Suprapubic skin (tissue), 4 donors: ENCODE data around the gene LCE5A.

Experiments
- EP300 ChIP-seq: sonication (generic); formaldehyde crosslinking; IDR thresholded peaks from one replicate; pipeline ENCODE4 v1.6.1; 2017; ENCODE audit warnings: antibody characterized with exemption
- POLR2AphosphoS5 ChIP-seq, 3 donors: sonication (generic); formaldehyde crosslinking; IDR thresholded peaks; one replicate each; pipeline ENCODE4 v1.6.1; 2017; ENCODE audit warnings: antibody characterized with exemption in 3 of 3
- TF ChIP-seq, protein P1 (sequence below), 2 donors: fragments of 200-600 bp in 1 of 2; fragments of 450-650 bp in 1 of 2; sonication (generic) in 1 of 2; IDR thresholded peaks; one replicate each; pipeline ENCODE4 v1.5.1; 2016 to 2019; ENCODE audit warnings: antibody characterized with exemption in 2 of 2, mild to moderate bottlenecking in 1 of 2, moderate library complexity in 1 of 2

DNA sequence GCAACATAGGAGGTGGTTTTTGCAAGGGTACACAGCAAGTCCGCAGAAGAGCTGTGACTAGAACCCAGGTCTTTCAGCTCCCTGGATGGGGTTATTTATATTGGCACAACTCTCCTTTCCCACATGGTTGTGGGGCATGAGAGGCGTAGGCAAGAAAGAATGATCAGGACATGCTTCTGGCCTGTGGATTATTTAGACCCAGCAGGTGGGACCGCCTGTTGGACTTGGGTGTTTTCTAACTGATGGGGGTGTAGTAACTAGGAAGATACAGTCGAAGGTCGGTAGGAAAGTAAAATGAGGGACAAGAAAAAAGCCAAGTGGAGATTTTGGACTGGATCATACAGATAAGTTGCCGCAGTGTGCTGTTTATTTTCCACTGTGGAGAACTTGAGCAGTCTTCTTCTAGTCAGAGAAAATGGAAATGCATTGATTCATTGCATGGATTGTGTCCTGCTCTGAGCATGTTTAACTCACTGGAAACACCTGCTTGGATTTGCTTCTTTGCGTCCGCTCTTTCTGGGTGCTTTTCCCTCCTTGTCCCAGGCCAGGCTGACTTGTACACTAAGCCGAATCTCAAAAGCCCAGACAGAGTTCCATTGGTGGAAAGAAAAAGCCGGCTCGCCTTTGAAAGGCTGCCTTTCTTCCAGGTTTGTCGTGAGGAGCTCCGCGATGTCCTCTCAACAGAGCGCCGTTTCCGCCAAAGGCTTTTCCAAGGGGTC lies 4.3 kb downstream of the LCE5A start:
- TF ChIP-seq, protein P1, sequence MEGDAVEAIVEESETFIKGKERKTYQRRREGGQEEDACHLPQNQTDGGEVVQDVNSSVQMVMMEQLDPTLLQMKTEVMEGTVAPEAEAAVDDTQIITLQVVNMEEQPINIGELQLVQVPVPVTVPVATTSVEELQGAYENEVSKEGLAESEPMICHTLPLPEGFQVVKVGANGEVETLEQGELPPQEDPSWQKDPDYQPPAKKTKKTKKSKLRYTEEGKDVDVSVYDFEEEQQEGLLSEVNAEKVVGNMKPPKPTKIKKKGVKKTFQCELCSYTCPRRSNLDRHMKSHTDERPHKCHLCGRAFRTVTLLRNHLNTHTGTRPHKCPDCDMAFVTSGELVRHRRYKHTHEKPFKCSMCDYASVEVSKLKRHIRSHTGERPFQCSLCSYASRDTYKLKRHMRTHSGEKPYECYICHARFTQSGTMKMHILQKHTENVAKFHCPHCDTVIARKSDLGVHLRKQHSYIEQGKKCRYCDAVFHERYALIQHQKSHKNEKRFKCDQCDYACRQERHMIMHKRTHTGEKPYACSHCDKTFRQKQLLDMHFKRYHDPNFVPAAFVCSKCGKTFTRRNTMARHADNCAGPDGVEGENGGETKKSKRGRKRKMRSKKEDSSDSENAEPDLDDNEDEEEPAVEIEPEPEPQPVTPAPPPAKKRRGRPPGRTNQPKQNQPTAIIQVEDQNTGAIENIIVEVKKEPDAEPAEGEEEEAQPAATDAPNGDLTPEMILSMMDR (IDR thresholded peaks at IDR 0.05) = no peak
- TF ChIP-seq EP300 = no peak
- no peak for TF ChIP-seq POLR2AphosphoS5 (IDR thresholded peaks at IDR 0.05)
